ENCODE results near the gene GABBR1. TPM values are rescaled to one million over a fixed set of nuclear protein-coding genes. Genes with fewer than 3 reads are reported as not detected.

The GABBR1 gene
- total and polyA plus RNA-seq, 2 donors (not counting 3 experiments of a cell fraction or from before 2014, with no cell fraction given), result 43.6 to 50.8 TPM

- FAIRE-seq (no peak), DNase-seq (ENCODE audit: low read depth, low spot score) (no peak)
- H3K36me3 ChIP-seq (ENCODE audit: control insufficient read depth in 2 of 2, extremely low read depth in 1 of 2, insufficient read depth in 2 of 2, low read length in 2 of 2), result no peaks in the 10 kb centered on the region
- H3K27me3 ChIP-seq (ENCODE audit: control insufficient read depth in 2 of 2, insufficient read depth in 2 of 2, low read length in 2 of 2), result peaks cover 16 to 23% of the 10 kb centered on the region in 2 experiments
- POLR2A ChIA-PET, result no interaction called here
- no peak overlapping the region for H3K9ac ChIP-seq (replicated peaks; ENCODE audit: extremely low read depth, insufficient read depth, low read length)
- H3K4me2 ChIP-seq (ENCODE audit: insufficient read depth, low read length), result no peak overlapping the region
- no peaks in the 10 kb centered on the region for H3K4me1 ChIP-seq (ENCODE audit: control insufficient read depth, extremely low read depth, insufficient read depth, low read length)
- CTCF ChIA-PET, result interaction anchor here (2.7 to 3.5 kb wide), 3 partner anchors 9 to 53 kb away, joined by 10 to 84 read pairs (median 33); no protein-coding TSS in a partner anchor
- H3K79me2 ChIP-seq (ENCODE audit: control insufficient read depth, insufficient read depth, low read length), result no peaks in the 10 kb centered on the region
- no peaks in the 10 kb centered on the region for H3K9me3 ChIP-seq (replicated peaks; ENCODE audit: control insufficient read depth, insufficient read depth, low read length)
- no peak overlapping the region for H3K27ac ChIP-seq (ENCODE audit: insufficient read depth, low read depth, low read length)
- TF ChIP-seq EZH2 (IDR thresholded peaks at IDR 0.05; ENCODE audit: borderline replicate concordance, low read depth, low read length, severe bottlenecking) (no peak), MAX (IDR thresholded peaks at IDR 0.05; ENCODE audit: insufficient read depth, insufficient read length) (no peak), POLR2A (IDR thresholded peaks at IDR 0.05; ENCODE audit: low read depth, low read length) (no peak), MYC (IDR thresholded peaks at IDR 0.05; ENCODE audit: low read depth, low read length) (no peak), JUN (IDR thresholded peaks at IDR 0.05; ENCODE audit: borderline replicate concordance, insufficient read depth, insufficient read length, low read depth) (no peak), GATA2 (IDR thresholded peaks at IDR 0.05; ENCODE audit: insufficient read depth, insufficient read length, low read depth, low read length) (no peak), POLR2AphosphoS5 (IDR thresholded peaks at IDR 0.05; ENCODE audit: insufficient read depth, low read depth, low read length) (no peak), FOS (IDR thresholded peaks at IDR 0.05; ENCODE audit: borderline replicate concordance, insufficient read depth, low read length) (no peak)
- H3K4me3 ChIP-seq (replicated peaks in 1 of 3; ENCODE audit: insufficient read depth in 1 of 3, low read depth in 1 of 3, low read length in 3 of 3), result no peak overlapping the region
- intact Hi-C loops (cut with micrococcal nuclease) (no loop called here), dilution Hi-C loops (cut with MboI; ENCODE audit: extremely low pct_ligation_motif_present, low sequenced_read_pairs) (no loop called here)
- no peaks in the 10 kb centered on the region for H3K9me1 ChIP-seq (replicated peaks; ENCODE audit: control insufficient read depth, extremely low read depth, insufficient read depth, low read length)
- no TSS peak for BruUV-seq (replicated peaks)
- no peaks in the 10 kb centered on the region for H4K20me1 ChIP-seq (replicated peaks; ENCODE audit: control insufficient read depth, extremely low read depth, insufficient read depth, low read length)
- H2AFZ ChIP-seq (ENCODE audit: low read depth, low read length), result no peak overlapping the region
Observed at GRCh38 chr6:29655658-29656057, 22.7 kb upstream of the GABBR1 start.

Measured in endothelial cell of umbilical vein (primary cell).